KMS-11 (cell line): ENCODE results near the gene TACSTD2.

Experiments used
- H2AFZ ChIP-seq: fragments of 200-600 bp; sonication (generic); 2 replicates; pipeline ENCODE4 v1.6.1; 2016; ENCODE audit warnings: antibody characterized with exemption, mixed run types, low read depth
- H3K27ac ChIP-seq: fragments of 200-600 bp; sonication (generic); 2 replicates; pipeline ENCODE4 v1.6.1; 2016; ENCODE audit warnings: mild to moderate bottlenecking, mixed run types
- H3K27me3 ChIP-seq: fragments of 200-600 bp; sonication (generic); 2 replicates; pipeline ENCODE4 v1.6.1; 2017; ENCODE audit warnings: mild to moderate bottlenecking, low read depth, mixed run types, moderate library complexity; ENCODE audit not compliant: insufficient read depth
- H3K36me3 ChIP-seq: fragments of 200-600 bp; sonication (generic); 2 replicates; pipeline ENCODE4 v1.6.1; 2017; ENCODE audit warnings: mild to moderate bottlenecking, mixed run types; ENCODE audit not compliant: insufficient read depth
- H3K4me1 ChIP-seq: fragments of 200-600 bp; sonication (generic); 2 replicates; pipeline ENCODE4 v1.6.1; 2016; ENCODE audit warnings: mild to moderate bottlenecking, low read depth, mixed run types; ENCODE audit not compliant: poor library complexity, severe bottlenecking
- H3K4me2 ChIP-seq: fragments of 200-600 bp; sonication (generic); 2 replicates; pipeline ENCODE4 v1.7.0; 2016; ENCODE audit warnings: mild to moderate bottlenecking, mixed run types
- H3K4me3 ChIP-seq: fragments of 200-600 bp; sonication (generic); IDR thresholded peaks from 2 replicates; pipeline ENCODE4 v1.6.1; 2017; ENCODE audit warnings: low read depth, low read length, mixed read lengths; ENCODE audit not compliant: insufficient read depth
- H3K79me2 ChIP-seq: fragments of 200-600 bp; sonication (generic); 2 replicates; pipeline ENCODE4 v1.6.1; 2016; ENCODE audit warnings: low read depth, mixed run types; ENCODE audit not compliant: insufficient read depth
- H3K9ac ChIP-seq: fragments of 200-600 bp; sonication (generic); 2 replicates; pipeline ENCODE4 v1.6.1; 2016; ENCODE audit warnings: mild to moderate bottlenecking, mixed run types
- H4K20me1 ChIP-seq: fragments of 200-600 bp; sonication (generic); 2 replicates; pipeline ENCODE4 v1.6.1; 2016; ENCODE audit warnings: mild to moderate bottlenecking, mixed run types; ENCODE audit not compliant: insufficient read depth
- TF ChIP-seq, protein P1 (sequence below): fragments of 200-600 bp; sonication (generic); conservative IDR thresholded peaks from 2 replicates; pipeline ENCODE4 v1.6.1; 2017; ENCODE audit warnings: low read depth, mild to moderate bottlenecking, antibody characterized with exemption, low read length, moderate library complexity, mixed read lengths

Gene TACSTD2

GRCh38 chr1:58620926-58621325 is 43.9 kb upstream of the TACSTD2 start:
- H3K4me2 ChIP-seq = no peak overlapping the region
- no peaks in the 10 kb centered on the region for H4K20me1 ChIP-seq
- H3K27me3 ChIP-seq = no peaks in the 10 kb centered on the region
- TF ChIP-seq, protein P1, sequence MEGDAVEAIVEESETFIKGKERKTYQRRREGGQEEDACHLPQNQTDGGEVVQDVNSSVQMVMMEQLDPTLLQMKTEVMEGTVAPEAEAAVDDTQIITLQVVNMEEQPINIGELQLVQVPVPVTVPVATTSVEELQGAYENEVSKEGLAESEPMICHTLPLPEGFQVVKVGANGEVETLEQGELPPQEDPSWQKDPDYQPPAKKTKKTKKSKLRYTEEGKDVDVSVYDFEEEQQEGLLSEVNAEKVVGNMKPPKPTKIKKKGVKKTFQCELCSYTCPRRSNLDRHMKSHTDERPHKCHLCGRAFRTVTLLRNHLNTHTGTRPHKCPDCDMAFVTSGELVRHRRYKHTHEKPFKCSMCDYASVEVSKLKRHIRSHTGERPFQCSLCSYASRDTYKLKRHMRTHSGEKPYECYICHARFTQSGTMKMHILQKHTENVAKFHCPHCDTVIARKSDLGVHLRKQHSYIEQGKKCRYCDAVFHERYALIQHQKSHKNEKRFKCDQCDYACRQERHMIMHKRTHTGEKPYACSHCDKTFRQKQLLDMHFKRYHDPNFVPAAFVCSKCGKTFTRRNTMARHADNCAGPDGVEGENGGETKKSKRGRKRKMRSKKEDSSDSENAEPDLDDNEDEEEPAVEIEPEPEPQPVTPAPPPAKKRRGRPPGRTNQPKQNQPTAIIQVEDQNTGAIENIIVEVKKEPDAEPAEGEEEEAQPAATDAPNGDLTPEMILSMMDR = no peak
- H3K4me3 ChIP-seq = no peak overlapping the region
- H3K79me2 ChIP-seq = no peaks in the 10 kb centered on the region
- H3K4me1 ChIP-seq = no peaks in the 10 kb centered on the region
- H2AFZ ChIP-seq = no peak overlapping the region
- H3K36me3 ChIP-seq = no peaks in the 10 kb centered on the region
- no peak overlapping the region for H3K27ac ChIP-seq
- no peak overlapping the region for H3K9ac ChIP-seq

DNA sequence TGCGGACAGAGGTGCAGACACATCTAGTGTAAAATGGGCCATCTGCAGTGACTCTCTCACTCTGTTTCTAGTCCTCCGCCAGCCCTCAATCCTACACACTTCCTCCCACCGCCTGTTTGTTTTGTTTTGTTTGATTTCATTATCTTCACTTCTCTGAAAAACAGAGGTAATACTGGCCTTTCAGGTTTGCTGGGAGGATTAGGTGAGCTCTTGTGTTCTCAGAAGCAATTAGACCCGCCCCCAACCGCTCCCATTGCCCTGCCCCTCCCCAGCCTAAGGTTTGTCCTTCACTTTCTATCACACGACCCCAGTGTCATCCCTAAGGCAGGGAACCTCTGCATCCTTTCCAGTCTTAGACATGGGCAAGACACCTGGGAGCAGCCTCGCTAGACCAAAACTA is 43.2 kb upstream of the TACSTD2 start:
- Histone ChIP-seq H2AFZ (no peak overlapping the region), H3K4me2 (no peak overlapping the region), H3K27ac (no peak overlapping the region)

GRCh38 chr1:58619286-58620054 is 42.4 kb upstream of the TACSTD2 start:
- Histone ChIP-seq H3K9ac (no peak overlapping the region), H2AFZ (no peak overlapping the region), H3K4me1 (no peaks in the 10 kb centered on the region), H4K20me1 (no peaks in the 10 kb centered on the region), H3K4me3 (no peak overlapping the region), H3K79me2 (no peaks in the 10 kb centered on the region), H3K4me2 (no peak overlapping the region), H3K36me3 (no peaks in the 10 kb centered on the region), H3K27me3 (no peaks in the 10 kb centered on the region), H3K27ac (no peak overlapping the region)
- TF ChIP-seq, protein P1 = no peak

More for the DNA sequence above, 43.2 kb upstream of the TACSTD2 start:
- TF ChIP-seq, protein P1 = no peak
- Histone ChIP-seq H4K20me1 (no peaks in the 10 kb centered on the region), H3K4me3 (no peak overlapping the region), H3K4me1 (no peaks in the 10 kb centered on the region), H3K36me3 (no peaks in the 10 kb centered on the region), H3K27me3 (no peaks in the 10 kb centered on the region), H3K79me2 (no peaks in the 10 kb centered on the region), H3K9ac (no peak overlapping the region)

GRCh38 chr1:58618303-58618702 is 41.3 kb upstream of the TACSTD2 start:
- H3K4me3 ChIP-seq = no peak overlapping the region
- no peaks in the 10 kb centered on the region for H3K27me3 ChIP-seq
- H3K9ac ChIP-seq = no peak overlapping the region
- TF ChIP-seq, protein P1 = no peak
- no peaks in the 10 kb centered on the region for H3K4me1 ChIP-seq
- no peak overlapping the region for H3K27ac ChIP-seq
- no peaks in the 10 kb centered on the region for H3K36me3 ChIP-seq
- no peak overlapping the region for H2AFZ ChIP-seq
- no peak overlapping the region for H3K4me2 ChIP-seq
- no peaks in the 10 kb centered on the region for H3K79me2 ChIP-seq
- no peaks in the 10 kb centered on the region for H4K20me1 ChIP-seq
